IPS-18c (cell line): ENCODE measurements around the gene PLPPR5.

ENCODE experiments used
- H3K4me3 ChIP-seq: 2 replicates; pipeline ENCODE4 v1.7.0; 2013; ENCODE audit warnings: low read depth, mild to moderate bottlenecking, low read length, moderate library complexity; ENCODE audit not compliant: insufficient read depth
- H3K9me3 ChIP-seq: one replicate; pipeline ENCODE4 v1.6.1; 2013; ENCODE audit warnings: mild to moderate bottlenecking, low read length, moderate library complexity; ENCODE audit not compliant: control insufficient read depth, insufficient read depth

The PLPPR5 gene

DNA sequence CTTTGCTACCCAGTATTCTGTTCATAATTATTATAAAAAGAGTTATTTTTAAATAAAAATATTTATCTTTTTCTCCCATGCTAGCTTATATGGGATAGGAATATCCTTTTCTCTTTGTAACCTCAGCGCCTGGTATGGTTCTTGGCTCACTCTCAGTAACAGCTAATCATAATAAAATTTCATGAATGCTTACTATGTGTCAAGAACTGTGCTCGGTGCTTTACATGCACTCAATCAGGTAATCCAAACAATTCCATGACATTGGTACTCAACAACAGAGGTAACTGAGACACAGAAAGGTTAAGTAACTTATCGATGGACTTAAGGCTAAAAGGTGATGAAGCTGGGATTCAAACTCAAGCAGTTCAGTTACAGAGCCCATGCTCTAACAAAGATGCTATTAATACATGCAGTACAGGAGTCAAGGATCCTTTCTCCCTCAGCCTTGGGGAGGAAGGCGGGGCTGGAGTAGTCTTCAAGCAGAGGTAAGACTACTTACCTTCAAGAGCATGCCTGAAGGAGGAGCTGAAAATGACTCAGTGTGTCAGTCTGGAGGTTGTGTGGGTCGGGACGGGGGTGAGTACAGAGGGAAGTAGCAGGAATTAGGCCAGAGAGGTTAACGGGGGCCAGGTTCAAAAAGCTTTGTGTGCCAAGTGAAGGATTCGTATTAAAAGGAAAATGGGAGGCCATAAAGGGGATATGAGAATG, 73.4 kb downstream of the PLPPR5 start:
- no peak overlapping the region for H3K4me3 ChIP-seq
- no peaks in the 10 kb centered on the region for H3K9me3 ChIP-seq

DNA sequence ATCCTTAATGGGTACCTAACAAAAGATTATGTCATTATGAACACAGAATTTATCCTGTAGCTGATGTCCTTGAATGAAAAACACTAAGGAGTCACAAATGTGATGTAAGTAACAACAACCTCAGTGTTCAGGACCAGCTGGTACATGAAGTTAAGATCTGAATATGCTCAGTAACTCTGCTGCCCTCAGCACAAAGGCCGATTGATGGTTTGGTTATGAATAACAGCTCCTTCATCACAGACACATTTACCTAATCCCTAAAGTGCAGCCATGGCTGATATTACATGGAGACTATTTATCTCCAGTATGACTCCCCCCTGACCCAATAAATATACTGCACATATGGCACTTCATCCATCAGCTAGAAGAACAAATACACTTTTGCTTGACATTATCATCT, 75.2 kb downstream of the PLPPR5 start:
- no peaks in the 10 kb centered on the region for H3K9me3 ChIP-seq
- no peak overlapping the region for H3K4me3 ChIP-seq

DNA sequence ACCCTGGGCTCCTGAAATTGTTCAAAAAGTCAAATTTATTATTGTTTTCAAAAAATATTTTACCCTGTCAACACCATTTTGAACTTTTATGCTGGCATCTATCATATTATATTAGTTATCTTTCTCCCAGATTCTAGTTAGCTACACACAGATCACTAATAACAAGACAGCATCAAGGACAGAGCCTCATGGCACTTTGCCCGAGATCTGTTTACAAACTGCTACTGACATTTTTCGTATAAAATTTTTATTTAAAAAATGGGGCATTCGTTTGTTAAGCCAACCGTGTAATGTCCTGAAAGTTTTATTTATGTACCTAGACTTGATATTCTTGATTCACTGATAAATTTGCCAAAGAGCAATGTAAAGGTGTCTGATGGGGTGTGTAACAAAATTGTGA, 78.1 kb downstream of the PLPPR5 start:
- no peak overlapping the region for H3K4me3 ChIP-seq
- no peaks in the 10 kb centered on the region for H3K9me3 ChIP-seq

DNA sequence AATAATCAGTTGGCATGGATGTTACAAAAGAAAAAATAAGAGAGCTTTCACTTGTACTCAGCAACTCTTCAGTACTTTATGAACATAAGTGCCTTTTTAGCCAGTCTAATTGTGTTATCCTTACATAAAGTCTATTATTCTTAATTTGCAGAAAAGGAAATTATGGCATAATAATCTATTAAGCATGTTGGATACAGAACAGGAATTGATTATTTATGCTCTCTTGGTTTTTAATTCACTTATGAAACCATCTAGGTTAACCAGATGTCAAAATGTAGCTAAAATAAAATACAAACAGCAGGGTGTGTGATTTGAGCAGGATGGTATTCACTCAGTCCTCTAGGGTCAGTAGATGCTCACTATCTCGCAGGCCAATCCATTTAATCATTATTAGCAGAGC, 79.7 kb downstream of the PLPPR5 start:
- H3K9me3 ChIP-seq, result no peaks in the 10 kb centered on the region
- H3K4me3 ChIP-seq, result no peak overlapping the region

DNA sequence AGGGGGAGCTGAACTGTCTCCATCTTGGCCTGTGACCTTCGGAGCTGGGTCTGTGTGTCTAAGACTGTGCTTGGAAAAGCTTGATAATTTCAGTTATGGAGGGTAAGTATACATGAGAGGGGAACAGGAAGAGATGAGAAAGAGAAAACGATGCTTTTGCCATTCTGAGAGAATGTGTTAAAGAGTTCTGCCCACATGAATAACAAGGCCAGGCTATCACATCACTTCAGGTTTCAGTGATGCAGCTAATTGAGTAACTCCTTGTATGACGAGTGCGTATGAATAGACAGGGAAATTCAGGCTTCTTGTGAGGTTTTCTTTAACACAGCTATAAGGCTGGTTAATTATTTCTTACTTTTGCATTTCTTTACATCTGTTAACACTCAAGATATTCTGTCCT, 81.0 kb downstream of the PLPPR5 start:
- Histone ChIP-seq H3K9me3 (no peaks in the 10 kb centered on the region), H3K4me3 (no peak overlapping the region)

DNA sequence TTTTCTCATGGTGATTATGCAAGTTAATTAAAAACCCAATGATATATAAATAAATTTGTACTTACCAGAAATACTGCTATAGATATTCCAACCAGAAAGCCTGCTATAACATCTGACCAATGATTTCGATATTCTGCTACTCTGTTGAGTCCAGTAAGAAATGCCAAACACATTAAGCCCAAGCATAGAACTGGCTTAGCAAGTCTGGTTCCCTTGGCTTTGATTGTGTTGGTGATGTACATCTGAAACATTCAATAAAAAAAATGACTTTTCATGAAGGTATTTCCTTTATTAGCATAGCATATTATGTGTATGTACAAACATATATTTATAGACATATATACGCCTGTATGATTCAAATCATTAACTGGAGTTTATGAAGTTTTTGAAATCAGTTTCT, 82.8 kb downstream of the PLPPR5 start:
- H3K4me3 ChIP-seq, result no peak overlapping the region
- H3K9me3 ChIP-seq, result no peaks in the 10 kb centered on the region

DNA sequence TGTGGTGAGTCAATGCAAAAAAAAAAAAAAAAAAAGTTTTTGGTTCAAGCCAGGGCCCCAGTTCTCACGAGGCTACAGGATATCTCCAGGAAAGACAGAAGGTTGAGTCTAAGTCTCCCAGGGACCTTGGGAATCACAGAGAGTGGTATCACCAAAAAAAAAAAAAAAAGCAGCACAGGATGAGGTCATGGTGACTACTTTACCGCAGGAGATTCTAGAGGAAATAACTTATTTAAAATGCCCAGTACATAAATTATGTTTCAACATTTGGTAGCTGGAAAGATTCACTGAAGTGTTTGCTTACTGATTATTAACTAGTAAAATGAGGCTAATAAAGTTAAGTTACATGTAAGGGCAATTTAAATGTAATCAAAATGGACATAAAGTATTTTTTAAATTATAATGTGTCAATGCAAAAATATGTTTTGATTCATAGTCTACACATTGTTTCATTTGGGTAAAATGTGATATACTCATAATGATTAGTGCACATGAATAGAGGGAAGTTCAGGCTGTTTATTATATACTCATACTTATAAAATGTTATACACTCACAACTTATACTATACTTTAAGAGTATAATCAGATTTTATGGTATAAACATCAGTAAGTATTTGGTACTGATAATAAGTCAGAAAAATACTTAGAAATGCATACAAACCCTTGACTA, 84.1 kb downstream of the PLPPR5 start:
- no peak overlapping the region for H3K4me3 ChIP-seq
- H3K9me3 ChIP-seq, result no peaks in the 10 kb centered on the region

DNA sequence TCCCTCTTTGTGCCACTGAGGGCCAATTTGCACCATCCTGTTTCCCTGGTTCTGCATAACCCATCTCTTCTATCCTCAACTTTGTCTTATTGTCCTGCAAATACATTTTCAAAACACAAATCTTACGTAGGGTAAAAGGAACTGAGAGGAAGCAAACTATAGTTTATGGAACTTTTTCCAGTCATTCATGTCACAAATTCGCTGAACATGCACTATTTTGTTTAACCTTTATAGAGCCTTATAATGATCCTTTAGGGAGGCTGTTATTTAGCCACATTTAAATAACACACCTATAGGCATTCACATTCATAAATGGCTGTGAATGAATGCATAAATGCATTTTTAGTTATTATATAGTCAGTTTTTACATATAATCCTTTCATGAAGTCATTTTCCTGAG, 85.0 kb downstream of the PLPPR5 start:
- H3K4me3 ChIP-seq, result no peak overlapping the region

DNA sequence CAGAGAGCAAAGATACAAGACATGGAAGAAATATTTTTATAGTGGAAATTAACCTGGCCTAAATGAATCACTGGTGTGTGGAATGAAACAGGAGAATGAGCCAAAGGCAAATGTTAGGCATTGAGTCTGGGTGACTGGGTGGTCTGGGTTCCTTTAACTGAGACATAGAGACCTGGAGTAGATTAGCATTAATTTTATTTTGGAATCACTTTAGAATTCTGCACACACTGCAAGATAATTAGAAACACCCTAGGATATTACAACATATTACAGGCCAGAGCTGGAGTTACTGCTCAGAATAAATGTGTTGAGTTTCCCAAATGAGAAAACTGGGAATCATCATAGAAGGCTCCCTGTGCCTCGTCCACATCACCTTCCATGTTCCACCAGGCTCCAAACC, 85.5 kb downstream of the PLPPR5 start:
- H3K9me3 ChIP-seq, result no peaks in the 10 kb centered on the region
- no peak overlapping the region for H3K4me3 ChIP-seq

More for the DNA sequence above, 85.0 kb downstream of the PLPPR5 start:
- H3K9me3 ChIP-seq, result no peaks in the 10 kb centered on the region

DNA sequence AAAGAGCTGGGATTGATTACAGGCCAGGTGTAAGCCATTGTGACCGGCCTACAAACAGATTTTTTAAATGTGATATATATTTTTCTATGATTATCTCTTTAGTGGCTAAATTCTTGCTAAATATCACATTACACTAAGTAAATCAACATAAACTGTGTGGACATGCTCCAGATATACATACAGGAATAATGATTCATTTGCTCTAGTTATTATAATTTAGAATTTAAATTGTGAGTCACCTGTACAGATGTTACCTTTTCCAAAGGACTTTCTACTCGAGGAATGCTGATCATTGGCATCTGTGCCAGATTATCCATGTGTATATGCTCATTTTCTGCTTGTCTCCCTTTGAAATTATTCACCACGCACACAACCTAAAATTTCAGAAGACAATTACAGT, 90.1 kb downstream of the PLPPR5 start:
- Histone ChIP-seq H3K9me3 (no peaks in the 10 kb centered on the region), H3K4me3 (no peak overlapping the region)

DNA sequence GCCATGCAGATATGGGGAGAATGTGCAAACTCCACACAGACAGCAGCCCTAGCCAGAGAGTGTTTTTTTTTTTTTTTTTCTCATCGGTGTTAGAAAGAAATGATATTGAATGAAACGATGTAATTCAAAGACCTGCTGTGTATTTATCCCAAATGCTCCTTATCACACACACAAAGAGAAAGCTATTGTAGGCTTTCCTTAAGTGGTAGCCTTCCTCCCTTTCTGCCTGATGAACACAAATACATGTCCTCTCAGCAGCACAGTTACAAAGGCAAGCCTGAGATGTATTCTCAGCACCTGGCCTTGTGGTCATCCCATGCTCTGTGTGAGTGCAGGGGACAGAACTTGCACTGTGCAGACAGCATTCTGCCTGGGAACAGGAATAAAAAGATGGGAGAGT, 93.8 kb downstream of the PLPPR5 start:
- H3K4me3 ChIP-seq, result no peak overlapping the region
- H3K9me3 ChIP-seq, result no peaks in the 10 kb centered on the region

DNA sequence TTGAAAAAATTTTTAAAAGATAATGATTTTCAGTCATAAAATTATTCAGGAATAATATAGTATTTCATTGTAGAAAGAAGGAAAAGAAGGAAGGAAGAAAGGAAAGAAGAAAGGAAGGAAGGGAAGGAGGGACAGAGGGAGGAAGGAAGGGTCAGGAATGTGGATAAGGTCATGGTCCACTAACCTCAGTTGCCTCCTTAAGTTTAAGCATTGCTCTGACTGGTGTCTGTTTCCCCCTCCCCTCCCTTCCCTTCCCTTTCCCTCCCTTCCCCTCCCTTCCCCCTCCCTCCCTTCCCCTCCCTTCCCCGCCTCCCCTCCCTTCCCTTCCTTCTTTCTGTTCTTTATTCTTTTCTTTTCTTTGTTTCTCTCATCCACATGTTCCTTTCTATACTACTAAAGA, 95.7 kb downstream of the PLPPR5 start:
- H3K4me3 ChIP-seq, result no peak overlapping the region
- H3K9me3 ChIP-seq, result no peaks in the 10 kb centered on the region

DNA sequence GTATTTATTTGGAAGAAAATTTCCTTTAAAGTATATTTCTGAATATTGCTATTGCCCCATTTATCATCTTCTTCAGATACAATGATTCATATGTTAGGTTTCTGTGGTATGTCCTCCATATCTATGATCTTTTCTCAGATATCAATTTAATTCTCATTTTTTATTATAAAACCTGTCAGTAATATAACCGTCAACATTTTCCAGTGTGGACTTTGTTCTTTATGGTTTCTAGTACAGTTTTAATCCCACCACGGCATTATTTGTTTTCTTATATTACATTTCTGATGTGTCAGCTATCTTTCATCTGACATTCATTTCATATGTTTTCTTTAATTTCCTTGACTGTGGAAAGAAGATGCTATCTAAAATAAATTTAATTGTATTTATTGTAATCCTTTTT, 97.9 kb downstream of the PLPPR5 start:
- Histone ChIP-seq H3K4me3 (no peak overlapping the region), H3K9me3 (no peaks in the 10 kb centered on the region)

DNA sequence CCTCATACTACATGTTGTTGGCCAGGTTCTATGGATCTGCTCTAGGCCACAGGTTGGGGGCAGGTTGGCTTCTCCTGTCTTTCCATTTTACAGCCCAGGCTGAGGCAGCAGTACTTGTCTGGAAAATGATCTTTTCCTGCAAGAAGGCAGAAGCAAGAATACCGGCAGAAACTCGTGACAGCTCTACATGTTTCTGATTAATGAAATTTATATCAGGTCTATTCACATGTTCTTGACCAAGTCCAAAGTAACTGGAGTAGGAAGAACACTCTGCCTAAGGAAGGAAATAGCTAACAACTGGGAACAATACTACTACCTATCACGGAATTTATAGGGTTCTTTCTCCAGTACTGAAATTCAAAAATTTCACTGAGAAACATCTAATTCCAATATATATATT, 98.3 kb downstream of the PLPPR5 start:
- Histone ChIP-seq H3K9me3 (no peaks in the 10 kb centered on the region), H3K4me3 (no peak overlapping the region)

DNA sequence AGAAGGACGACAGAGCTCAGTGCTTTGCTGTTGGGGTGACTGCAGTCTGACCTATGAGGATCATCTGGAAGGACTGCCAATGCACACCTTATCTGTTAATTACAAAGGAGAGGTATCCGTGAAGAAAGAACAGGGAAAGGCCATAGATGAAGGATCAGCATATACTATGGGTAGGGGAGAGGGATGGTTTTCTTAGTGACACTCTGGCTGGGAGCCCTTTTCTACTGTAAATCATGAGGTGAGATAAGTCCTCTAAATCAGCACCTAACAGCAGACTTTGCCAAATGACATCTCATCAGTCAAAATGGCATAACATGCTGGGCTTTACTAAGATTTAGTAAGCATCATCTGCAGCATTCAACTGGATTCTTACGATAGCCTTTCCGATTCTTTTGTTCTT, 100.0 kb downstream of the PLPPR5 start:
- H3K4me3 ChIP-seq, result no peak overlapping the region
- no peaks in the 10 kb centered on the region for H3K9me3 ChIP-seq

DNA sequence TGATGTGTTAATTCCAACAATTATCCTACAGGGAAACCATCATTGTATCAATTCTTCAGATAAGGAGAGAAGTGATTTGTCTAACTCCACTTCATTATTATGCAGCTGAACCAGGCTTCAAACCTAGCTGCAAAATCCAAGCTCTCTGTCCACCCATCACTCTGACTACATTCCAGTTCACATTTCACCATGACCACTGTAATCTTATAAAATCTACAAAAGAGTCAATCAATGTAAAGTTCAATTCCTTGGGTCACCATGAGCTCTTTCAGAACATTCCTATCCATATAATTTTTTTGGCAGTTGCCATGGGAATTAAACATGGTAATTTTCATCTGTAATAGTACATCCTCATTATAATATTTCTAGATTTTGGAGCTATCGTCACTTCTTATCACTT, 100.9 kb downstream of the PLPPR5 start:
- H3K4me3 ChIP-seq, result no peak overlapping the region
- no peaks in the 10 kb centered on the region for H3K9me3 ChIP-seq

DNA sequence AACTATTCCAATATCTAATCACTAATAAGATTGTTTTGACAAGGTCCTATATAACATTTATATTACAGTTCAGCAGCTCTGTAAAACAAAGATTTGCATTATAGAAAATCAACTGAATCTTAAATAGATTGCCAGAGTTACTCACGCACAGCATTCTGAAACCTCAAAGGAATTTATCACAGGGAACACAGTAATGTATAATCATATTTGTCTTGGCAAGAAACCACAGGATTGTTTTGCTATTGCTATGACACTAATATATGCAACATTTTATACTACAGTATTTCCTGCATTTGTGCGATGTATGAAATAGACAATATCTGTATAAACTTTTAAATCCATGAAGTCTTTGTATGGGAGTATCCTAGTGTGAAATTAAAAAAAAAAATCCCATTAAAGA, 101.4 kb downstream of the PLPPR5 start:
- no peaks in the 10 kb centered on the region for H3K9me3 ChIP-seq
- H3K4me3 ChIP-seq, result no peak overlapping the region

DNA sequence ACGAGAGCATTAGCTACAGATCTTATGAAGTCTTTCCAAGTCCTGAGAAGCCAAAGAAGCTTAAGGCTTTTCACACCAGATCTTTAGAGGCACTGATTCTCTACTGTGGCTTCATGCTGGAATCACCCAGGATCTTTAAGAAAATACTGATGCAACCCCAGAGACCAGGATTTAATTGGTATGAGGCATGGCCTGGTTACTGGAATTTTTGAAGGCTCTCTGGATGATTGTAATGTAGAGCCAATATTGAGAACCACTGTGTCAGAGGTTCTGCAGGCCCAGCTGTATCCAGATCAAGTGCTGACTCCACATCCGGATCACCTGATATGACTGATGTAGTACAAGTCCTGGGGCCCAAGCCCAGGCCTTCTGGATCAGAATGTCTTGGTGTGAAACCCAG, 105.7 kb downstream of the PLPPR5 start:
- no peak overlapping the region for H3K4me3 ChIP-seq
- H3K9me3 ChIP-seq, result no peaks in the 10 kb centered on the region

DNA sequence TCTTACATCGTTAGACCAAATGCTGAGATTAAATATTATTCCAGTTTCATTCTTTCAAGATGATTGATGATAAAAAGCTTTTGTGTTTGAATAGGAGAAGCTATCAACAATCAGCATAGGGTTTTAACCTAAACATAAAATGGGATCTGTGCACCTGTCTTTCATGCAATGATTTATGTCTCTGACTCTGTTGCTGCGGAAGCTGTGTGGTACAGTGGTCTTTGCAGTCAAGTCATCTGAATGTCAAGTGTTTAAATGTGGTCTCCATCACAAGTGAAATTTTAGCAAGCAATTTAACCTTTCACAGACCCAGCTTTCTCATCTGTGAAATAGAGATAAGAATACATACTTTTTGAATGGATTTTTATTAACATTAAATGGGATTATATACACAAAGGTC, 107.2 kb downstream of the PLPPR5 start:
- Histone ChIP-seq H3K4me3 (no peak overlapping the region), H3K9me3 (no peaks in the 10 kb centered on the region)
